Motor neuron (in vitro differentiated cells): Measurements from ENCODE around the gene ZNF385A. TPM values are rescaled to one million over a fixed set of nuclear protein-coding genes. Genes with fewer than 3 reads are reported as not detected.

Experiments used
- ATAC-seq, 8 experiments: fragments of 200-7000 bp; cut with Tn5 transposase; replicated peaks in 6 of 8; 2 replicates each; pipeline ENCODE4 v1.8.0; 2021; ENCODE audit warnings: mild to moderate bottlenecking in 8 of 8, moderate library complexity in 8 of 8
- H3K27ac ChIP-seq, 2 donors: fragments of 250-450 bp; sonication (Bioruptor Pico); 2 replicates each; pipeline ENCODE4 v1.9.0; 2021; ENCODE audit warnings: antibody characterized with exemption in 2 of 2, mild to moderate bottlenecking in 2 of 2, moderate library complexity in 1 of 2
- H3K4me1 ChIP-seq, 2 donors: fragments of 250-450 bp; sonication (Bioruptor Pico); replicated peaks in 1 of 2; 2 replicates each; pipeline ENCODE4 v1.6.1; 2021; ENCODE audit warnings: antibody characterized with exemption in 2 of 2, mild to moderate bottlenecking in 2 of 2, moderate library complexity in 1 of 2
- H3K4me3 ChIP-seq, 5 donors: fragments of 250-450 bp; sonication (Bioruptor Pico); 2 replicates each; pipeline ENCODE4 v1.9.0; 2021; ENCODE audit warnings: antibody characterized with exemption in 5 of 5, mild to moderate bottlenecking in 5 of 5, moderate library complexity in 4 of 5
- WGBS, 10 experiments: fragments of 450-650 bp; shearing (Covaris generic); methylation state at CpG; one replicate each; pipeline ENCODE4 v1.0.0; 2022; 5-methylcytosine and 5-hydroxymethylcytosine counted together
- in situ Hi-C, 9 experiments: fragments of 400-800 bp; cut with MboI; loops; one replicate each; pipeline ENCODE4 v1.15.0; 2021; ENCODE audit warnings: low sequenced_read_pairs in 9 of 9, low pct_unique_long_range_greater_than_20kb in 2 of 9; ENCODE audit not compliant: unreplicated experiment in 9 of 9
- total RNA-seq, 8 experiments: library from RNA; unstranded; fragments of 300-600 nt; gene quantifications; 2 replicates each; pipeline versions ENCODE4 v1.2.3 to v1.2.4, GENCODE V29; 2022

Gene ZNF385A
- total RNA-seq, 8 experiments from 2014 or later, result 1.3 to 8.6 (median 3.7) TPM

DNA sequence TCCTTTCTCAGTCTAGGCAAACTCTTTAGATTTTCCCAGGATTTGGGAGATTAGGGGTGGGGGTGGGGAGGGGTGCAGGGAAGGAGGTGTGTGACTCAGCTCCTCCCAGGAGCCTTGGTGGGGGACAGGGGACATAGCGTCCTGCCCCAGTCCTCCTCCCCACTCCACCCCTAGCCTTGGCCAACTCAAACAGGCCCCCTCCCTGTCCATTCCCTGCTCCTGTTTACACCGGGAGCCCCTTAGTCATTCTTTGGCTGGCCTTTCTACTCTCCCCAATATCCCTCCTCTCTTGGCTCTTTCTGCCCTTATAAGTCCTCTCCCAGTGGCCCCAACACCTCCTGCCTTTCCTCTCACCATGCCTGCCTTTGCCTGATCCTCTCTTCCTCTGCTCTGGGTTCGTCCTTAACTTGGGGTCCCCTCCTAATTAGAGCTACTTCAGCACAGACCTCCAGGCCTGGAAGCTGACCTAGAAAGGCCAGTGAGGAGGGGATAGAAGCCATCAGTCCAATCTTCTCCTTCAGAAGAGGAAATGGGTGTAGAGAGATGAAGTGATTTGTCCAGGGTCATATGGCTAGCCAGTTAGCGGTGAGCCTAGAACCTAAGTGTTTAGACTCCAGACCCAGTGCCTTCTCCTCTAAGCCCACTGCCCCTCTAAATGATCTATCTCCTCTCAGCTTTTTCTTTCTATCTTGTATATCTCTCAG, 36.8 kb upstream of the ZNF385A start:
- ATAC-seq, result no peak
- Histone ChIP-seq H3K4me1 (peaks cover 3 to 10% of the 10 kb centered on the region in 2 donors), H3K27ac (no peak overlapping the region), H3K4me3 (no peak overlapping the region)
- in situ Hi-C loops, result no loop called here
- 29 to 100% (median 65%) methylated on average over 1 to 3 of the region's 4 CpGs; no CpG with 5 or more reads in 2 of the 10 experiments for WGBS, 10 experiments

DNA sequence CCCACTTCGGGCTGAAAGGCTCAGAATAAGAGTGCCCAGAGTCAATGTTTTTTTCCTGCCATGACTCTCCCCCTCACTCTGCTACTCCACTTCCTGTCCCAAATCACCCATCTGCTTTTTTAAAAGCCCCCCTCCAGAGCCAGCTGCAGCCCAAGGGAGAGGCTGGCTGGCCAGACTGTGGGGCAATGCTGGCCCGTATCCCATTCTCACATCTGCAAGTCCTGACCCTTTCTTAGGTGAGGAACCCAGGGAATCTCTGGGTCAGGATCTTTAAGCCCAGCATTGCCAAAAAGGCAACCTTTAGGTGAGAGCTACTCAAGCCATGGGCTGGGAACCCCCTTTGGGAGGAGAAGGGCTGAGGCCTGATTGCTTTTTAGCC, 36.2 kb upstream of the ZNF385A start:
- Histone ChIP-seq H3K4me3 (no peak overlapping the region), H3K4me1 (peaks cover 3 to 10% of the 10 kb centered on the region in 2 donors), H3K27ac (no peak overlapping the region)
- ATAC-seq, result no peak
- WGBS, 10 experiments, result 10 to 29% methylated on average over 1 to 2 of the region's 2 CpGs; no CpG with 5 or more reads in 8 of the 10 experiments
- in situ Hi-C loops, result no loop called here

DNA sequence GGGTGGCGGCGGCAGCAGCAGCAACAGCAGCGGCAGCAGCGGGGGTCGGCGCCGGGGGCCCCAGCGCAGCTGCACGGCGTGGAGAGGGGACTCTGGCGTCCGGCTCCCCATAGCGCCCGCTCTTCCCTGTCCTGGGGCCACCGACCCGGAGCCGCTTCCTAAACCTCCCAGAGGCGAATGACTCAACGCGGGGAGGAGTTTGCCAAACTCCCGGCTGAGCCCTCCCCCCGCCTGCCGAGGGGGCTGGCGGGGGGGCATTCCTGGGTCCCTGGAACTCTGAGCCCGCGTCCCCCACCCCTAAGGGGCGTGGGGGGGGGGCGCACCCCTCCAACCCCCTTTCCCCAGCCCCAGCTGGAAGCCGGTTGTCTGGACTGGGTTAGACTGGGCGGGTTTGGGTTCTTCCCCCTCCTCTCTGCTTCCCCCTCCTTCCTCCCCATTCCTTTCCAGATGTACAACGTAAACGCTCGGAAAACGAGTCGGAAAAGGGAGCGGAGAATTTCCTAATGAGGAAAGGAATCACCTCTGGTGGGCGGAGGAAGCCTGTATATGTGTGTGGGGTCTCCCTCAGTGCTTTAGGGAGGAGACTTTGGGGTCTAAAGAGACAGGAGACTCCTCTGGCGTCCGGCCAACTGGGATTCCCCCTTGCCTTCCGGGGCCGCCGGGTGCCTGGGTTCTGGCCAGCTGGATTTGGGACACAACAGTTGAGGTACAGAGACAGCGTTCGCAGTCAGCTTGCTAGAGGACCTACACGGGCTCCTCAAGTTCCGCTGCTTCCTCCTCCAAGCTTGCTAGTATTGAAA, 34.8 kb upstream of the ZNF385A start, which contains the start of gene ITGA5:
Gene ITGA5, minus strand, starts transcription at position 179 of the 800 bp plus-strand sequence. Its CDS starts 68 bp downstream, at position 111.
- peak within 1 kb of the TSS; percentile 17 to 37 (median 22) for H3K4me3 ChIP-seq
- 0 to 80% (median 33%) methylated on average over 1 to 15 of the region's 46 CpGs; no CpG with 5 or more reads in 4 of the 10 experiments for WGBS, 10 experiments
- peaks cover 3 to 10% of the 10 kb centered on the region in 2 donors for H3K4me1 ChIP-seq
- in situ Hi-C loops, result no loop called here
- ATAC-seq, result peak; percentile 17 to 81 (median 52)
- no peak within 1 kb of the TSS for H3K27ac ChIP-seq

DNA sequence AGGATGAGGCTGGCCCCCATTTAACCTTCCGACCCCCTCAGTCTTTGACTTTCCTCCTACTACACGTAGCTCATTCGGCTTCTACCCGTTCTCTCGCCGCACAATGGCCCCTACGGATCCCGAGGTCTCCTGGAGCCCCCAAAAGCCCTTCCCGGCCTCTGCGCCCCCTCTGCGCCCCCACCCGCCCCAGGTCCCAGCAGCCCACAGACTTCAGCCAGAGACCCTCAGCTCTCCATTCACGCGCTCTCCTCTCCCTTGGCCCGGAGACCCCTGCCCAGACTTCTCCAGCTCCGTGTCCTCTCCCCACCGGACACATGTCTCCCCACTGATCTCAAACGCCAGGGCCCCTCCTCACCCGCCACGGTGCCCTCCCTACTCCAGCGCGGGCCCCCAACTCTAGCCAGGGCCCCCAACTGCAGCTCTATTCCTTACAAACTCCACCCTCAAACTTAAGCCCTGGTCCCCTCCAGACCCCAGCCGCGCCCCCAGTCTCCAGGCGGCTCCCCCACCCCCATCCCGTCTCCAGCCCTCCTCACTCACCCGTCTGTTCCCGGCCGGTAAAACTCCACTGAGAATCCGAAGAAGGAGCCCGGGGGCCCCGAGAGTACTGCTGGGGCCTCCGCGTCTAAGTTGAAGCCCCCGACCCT, 34.0 kb upstream of the ZNF385A start:
- ATAC-seq, result peak; percentile 6 to 42 (median 27)
- Histone ChIP-seq H3K4me1 (peaks cover 3 to 10% of the 10 kb centered on the region in 2 donors), H3K27ac (no peak overlapping the region), H3K4me3 (peak overlapping the region; percentile 17 to 37 (median 22))
- in situ Hi-C loops, result no loop called here
- no CpG with 5 or more reads among the region's 35 CpGs for WGBS, 10 experiments

DNA sequence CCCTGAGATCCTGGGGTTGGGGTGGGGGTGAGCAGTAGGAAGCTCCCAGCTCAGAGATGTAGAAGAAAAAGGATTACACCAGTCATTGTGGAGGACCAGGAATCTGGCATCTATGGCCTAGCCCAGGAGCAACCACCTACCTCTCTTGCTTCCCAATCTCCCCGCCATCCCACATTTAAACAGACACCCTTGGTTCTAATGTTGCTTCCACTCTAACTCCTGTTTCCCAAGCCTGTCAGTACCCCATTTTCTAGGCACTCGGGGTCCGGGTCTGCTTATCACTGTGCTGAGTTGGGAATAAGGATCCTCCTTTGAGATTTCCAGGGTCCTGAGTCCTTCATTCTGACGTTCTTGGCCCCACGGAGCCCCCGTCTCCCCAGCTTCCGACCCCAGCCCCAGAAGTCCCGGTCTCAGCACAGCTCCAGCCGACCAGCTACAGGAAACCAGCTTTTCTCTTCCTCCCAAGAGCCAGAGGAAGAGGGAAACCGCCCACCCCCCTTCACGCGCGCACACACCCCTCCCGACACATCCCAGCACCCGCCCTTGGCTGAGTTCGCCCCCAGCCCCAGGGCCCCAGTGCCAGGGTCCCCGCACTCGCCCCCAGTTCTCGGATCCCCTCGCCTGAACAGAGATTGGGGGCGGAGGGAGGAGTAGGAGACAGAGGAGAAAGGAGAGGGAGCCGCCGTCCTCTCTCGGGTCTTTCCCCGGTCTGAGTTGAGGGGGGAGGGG, 33.3 kb upstream of the ZNF385A start:
- WGBS, 10 experiments, result 3 to 67% (median 36%) methylated on average over 1 to 6 of the region's 25 CpGs; no CpG with 5 or more reads in 5 of the 10 experiments
- in situ Hi-C loops, result no loop called here
- no peak overlapping the region for H3K27ac ChIP-seq

DNA sequence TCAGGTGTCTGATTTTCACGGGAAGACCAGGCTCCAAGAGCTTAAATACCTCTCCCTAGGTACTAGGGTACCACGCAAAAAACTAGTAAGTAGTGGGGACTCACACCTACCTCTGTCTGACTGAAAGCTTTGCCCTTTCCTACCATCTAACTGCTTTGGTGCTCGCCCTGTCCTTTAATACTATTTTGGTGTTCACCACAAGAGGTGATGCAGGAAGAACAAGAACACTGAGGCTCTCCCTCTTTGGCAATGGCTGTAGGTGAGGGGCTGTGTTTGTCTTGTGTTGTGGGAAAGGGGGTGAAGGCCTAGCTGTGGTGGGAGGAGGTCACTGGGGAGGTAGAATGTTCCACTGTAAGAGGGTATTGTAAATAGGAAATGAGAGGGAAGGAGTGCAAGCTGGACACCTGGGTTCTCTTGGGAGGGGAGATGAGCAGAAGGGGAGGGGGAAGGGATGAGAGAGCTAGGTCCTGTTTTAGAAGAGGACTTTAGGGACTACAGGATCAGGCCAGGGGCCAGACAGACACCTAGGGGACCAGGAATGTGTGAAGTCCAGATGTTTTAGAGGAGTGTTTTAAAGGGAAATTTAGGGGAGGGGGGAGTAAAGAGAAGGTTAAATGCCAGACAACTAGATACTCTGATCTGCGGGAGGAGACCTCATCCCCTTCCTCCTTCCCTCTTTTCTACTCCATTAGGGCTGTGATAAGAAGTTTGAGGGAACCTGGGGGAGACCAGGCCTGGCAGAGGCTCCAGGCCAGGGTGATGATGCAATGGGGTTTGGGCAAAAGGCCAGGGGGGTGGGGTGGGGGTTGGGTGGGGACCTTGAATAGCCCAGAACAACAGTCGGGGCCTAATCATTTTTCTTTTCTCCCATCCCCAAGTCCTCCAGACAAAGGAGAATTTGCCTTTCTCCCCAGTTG, 32.4 kb upstream of the ZNF385A start:
- peaks cover 3 to 10% of the 10 kb centered on the region in 2 donors for H3K4me1 ChIP-seq
- 58 to 100% (median 72%) methylated on average over 1 to 3 of the region's 5 CpGs; no CpG with 5 or more reads in 3 of the 10 experiments for WGBS, 10 experiments
- H3K4me3 ChIP-seq, result no peak overlapping the region
- ATAC-seq, result no peak
- no peak overlapping the region for H3K27ac ChIP-seq
- in situ Hi-C loops, result no loop called here

More for the DNA sequence above, 33.3 kb upstream of the ZNF385A start:
- H3K4me3 ChIP-seq, result peak overlapping the region; percentile 17 to 37 (median 22)
- peaks cover 3 to 10% of the 10 kb centered on the region in 2 donors for H3K4me1 ChIP-seq
- ATAC-seq, result peak; percentile 9 to 49 (median 38)

DNA sequence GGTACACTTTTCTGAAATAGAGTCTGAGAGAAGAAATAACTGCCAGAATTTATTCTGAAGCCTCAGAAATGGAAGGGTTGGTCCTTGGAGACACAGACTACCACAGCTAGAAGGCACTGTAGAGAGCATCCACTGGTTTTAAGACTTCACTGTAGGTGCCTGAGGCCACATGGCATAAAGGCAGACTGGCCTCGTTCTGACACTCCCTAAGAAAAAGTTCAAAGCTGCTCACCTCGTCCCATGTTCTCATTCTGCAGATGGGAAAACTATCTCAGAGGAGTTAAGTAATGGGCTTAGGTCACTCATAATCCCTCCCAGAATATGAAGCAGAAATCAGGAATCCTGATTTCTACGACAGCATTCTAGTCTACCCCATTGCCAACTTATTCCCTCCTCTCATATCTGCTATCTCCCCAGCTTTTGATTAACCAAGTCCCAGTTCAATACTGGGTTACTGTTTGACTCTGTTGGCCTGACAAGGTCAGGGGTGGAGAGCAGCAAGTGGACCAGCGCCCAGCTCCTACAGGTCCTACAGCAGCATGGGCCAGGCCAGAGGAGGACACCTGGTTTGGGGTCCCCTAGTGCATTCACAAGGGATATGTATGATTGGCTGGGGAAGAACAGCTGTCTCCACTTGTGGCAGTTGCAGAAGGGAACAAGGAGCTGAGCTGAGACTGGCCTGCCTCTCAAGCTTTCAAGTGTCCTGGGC, 30.8 kb upstream of the ZNF385A start:
- ATAC-seq, result no peak
- Histone ChIP-seq H3K4me3 (no peak overlapping the region), H3K27ac (no peak overlapping the region), H3K4me1 (peaks cover 3 to 6% of the 10 kb centered on the region in 2 donors)
- in situ Hi-C loops, result no loop called here
- 44 to 94% (median 80%) methylated on average over 1 to 3 of the region's 4 CpGs; no CpG with 5 or more reads in 3 of the 10 experiments for WGBS, 10 experiments

DNA sequence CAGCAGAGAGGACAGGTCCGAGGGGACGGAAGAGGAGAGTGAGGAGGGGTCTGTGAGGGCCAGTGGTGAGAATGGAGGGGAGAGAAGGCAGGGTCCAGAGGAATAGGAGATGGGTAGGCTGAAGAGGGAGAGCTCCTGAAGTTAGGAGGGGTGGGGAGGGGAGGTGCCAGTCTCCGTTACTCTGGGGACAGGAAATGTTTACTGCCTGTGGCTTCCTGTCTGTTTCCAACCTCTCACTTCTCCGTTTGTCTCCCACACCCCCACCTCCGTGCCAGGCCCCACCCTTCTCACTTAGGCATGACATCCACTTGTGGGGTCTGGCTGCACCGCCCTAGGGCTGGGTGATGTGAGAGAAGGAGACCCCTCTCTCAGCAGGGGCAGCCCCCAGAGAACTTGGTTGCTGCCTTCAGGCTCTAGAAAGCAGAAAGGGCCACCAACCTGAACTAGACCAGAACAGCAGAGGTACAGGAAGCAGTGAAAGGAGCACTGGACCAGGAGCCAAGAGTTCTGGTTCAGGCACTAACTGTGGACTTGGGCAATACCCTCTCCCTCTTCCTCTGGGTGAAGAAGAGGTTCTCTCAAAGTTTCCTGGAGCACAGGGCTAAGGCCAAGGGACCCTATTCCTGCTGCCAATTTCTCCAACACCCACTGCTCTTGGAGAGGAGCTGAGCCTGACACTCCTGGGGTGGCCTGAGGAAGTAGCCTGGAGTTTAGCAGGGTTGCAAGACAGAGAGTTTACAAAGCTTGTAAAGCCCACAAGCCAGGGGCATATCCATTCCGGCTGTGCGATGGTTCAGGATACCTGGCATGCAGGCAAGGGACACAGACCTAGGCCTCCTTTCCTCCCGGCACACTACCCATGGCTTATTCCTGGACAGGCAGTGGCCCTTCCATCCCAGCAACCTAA, 29.0 kb upstream of the ZNF385A start:
- WGBS, 10 experiments, result 18 to 100% (median 63%) methylated on average over 1 to 3 of the region's 9 CpGs; no CpG with 5 or more reads in 3 of the 10 experiments
- H3K4me1 ChIP-seq, result peaks cover 0 to 5% of the 10 kb centered on the region in 2 donors
- in situ Hi-C loops, result no loop called here
- peak in 2 of 8 experiments; percentile 8 to 11 for ATAC-seq
- H3K27ac ChIP-seq, result no peak overlapping the region
- no peak overlapping the region for H3K4me3 ChIP-seq

DNA sequence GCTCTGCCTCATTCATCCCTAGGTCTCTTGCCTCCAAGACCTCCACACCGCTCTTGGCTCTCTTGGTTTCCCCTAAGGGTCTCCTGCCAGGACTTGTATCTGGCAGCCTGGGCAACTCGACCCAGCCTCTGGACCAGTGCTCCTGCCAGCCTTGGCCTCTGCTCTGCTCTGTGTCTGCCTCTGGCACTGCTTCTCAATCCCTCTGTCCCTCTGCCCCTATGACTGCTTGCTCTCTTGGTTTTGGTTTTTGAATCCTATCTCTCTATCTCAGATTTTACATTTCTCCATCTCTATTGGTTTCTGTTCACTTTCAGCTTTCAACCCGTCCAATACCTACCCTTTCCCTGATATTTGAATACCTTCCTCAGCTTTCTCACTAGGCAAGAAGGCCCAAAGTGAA, 28.3 kb upstream of the ZNF385A start:
- H3K4me3 ChIP-seq, result no peak overlapping the region
- 0 to 95% (median 78%) methylated on average over 1 to 3 of the region's 3 CpGs; no CpG with 5 or more reads in 2 of the 10 experiments for WGBS, 10 experiments
- no peak overlapping the region for H3K27ac ChIP-seq
- in situ Hi-C loops, result no loop called here
- ATAC-seq, result no peak
- peaks cover 0 to 4% of the 10 kb centered on the region in 2 donors for H3K4me1 ChIP-seq

DNA sequence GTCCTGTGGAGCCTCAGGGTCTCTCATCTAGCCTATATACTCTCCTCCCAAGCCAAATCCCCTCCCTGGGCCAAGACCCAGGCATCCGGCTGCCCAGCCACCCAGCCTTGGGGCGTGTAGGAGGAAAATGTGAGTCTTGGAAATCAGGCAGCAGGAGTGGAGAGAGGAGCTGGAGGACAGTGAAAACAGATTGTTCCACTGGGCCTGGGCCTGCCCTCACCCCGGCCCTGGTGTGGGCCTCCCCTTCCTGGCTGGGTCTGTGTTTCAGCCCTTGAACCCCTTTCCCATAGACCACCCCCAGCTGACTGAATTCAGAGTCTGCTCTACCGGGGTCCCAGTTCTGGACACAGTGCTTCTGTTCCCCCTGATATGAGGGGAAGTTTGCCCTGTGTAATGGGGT, 27.8 kb upstream of the ZNF385A start:
- ATAC-seq, result no peak
- Histone ChIP-seq H3K4me1 (peaks cover 0 to under 1% of the 10 kb centered on the region in 2 donors), H3K27ac (no peak overlapping the region), H3K4me3 (no peak overlapping the region)
- in situ Hi-C loops, result no loop called here
- 60 to 100% (median 88%) methylated on average over 1 to 3 of the region's 4 CpGs; no CpG with 5 or more reads in 5 of the 10 experiments for WGBS, 10 experiments
